GM10266 (cell line): ENCODE data around the gene ARHGAP9.
"Not testable (repeated sequence)": the region's sequence is repeated elsewhere in the genome, so short reads cannot be mapped to it uniquely, and the experiment has no call there.

Source experiments
- DNase-seq: peaks from one replicate; pipeline ENCODE4 v3.0.0; 2012; ENCODE audit errors: extremely low spot score
- CTCF ChIP-seq: IDR thresholded peaks from 2 replicates; pipeline ENCODE4 v1.5.1; 2012; ENCODE audit warnings: mild to moderate bottlenecking, low read depth; ENCODE audit not compliant: control insufficient read depth, insufficient read depth; ENCODE audit errors: missing control alignments

ARHGAP9 gene

GRCh38 chr12:57450057-57450456, 29.6 kb downstream of the ARHGAP9 start:
- TF ChIP-seq CTCF, result no peak
- DNase-seq, result no peak

- DNase-seq, result no peak
- no peak for TF ChIP-seq CTCF
Measured at GRCh38 chr12:57449375-57449774, 30.3 kb downstream of the ARHGAP9 start.

- DNase-seq, result no peak
- TF ChIP-seq CTCF, result no peak
Measured at GRCh38 chr12:57448669-57449068, 31.0 kb downstream of the ARHGAP9 start.

GRCh38 chr12:57446292-57446960, 33.2 kb downstream of the ARHGAP9 start:
- TF ChIP-seq CTCF, result no peak

GRCh38 chr12:57444744-57445143, 34.9 kb downstream of the ARHGAP9 start:
- no peak for TF ChIP-seq CTCF
- no peak for DNase-seq

More at GRCh38 chr12:57446292-57446960, 33.2 kb downstream of the ARHGAP9 start:
- no peak for DNase-seq

- not testable (repeated sequence) for DNase-seq
Measured at GRCh38 chr12:57444337-57444736, 35.3 kb downstream of the ARHGAP9 start.

- no peak for DNase-seq
Measured at GRCh38 chr12:57441846-57442427, 37.7 kb downstream of the ARHGAP9 start.

GRCh38 chr12:57441393-57441792, 38.3 kb downstream of the ARHGAP9 start:
- not testable (repeated sequence) for DNase-seq

More at GRCh38 chr12:57441846-57442427, 37.7 kb downstream of the ARHGAP9 start:
- no peak for TF ChIP-seq CTCF
